HepG2 (cell line): ENCODE measurements around the gene MCOLN1. TPM values are rescaled to one million over a fixed set of nuclear protein-coding genes. Genes with fewer than 3 reads are reported as not detected.
A peak's percentile ranks its signal among the peaks of the same experiment; 100 is the strongest.

ENCODE experiments used
- AHR ChIP-seq: IDR thresholded peaks from 2 replicates; pipeline ENCODE4 v1.6.1; 2018; ENCODE audit warnings: missing genetic modification reagents, missing compliant biosample characterization
- BORCS8-MEF2B ChIP-seq: sonication (generic); formaldehyde crosslinking; IDR thresholded peaks from 2 replicates; pipeline ENCODE4 v1.8.0; 2022; ENCODE audit warnings: mild to moderate bottlenecking, missing genetic modification reagents
- CCAR2 ChIP-seq: fragments of 200-400 bp; formaldehyde crosslinking; optimal IDR thresholded peaks from 2 replicates; pipeline ENCODE3; 2018; ENCODE audit warnings: low read depth, mild to moderate bottlenecking, low read length, moderate library complexity
- GTF3A ChIP-seq: sonication (generic); formaldehyde crosslinking; conservative IDR thresholded peaks from 2 replicates; pipeline ENCODE4 v1.4.0; 2020; ENCODE audit warnings: mild to moderate bottlenecking, missing genetic modification reagents
- HIC2 ChIP-seq: sonication (generic); formaldehyde crosslinking; IDR thresholded peaks from 2 replicates; pipeline ENCODE4 v1.9.0; 2022; ENCODE audit warnings: low read depth, missing genetic modification reagents
- KDM6A ChIP-seq: IDR thresholded peaks from 2 replicates; pipeline ENCODE4 v1.6.1; 2016; ENCODE audit warnings: low read depth
- MEIS1 ChIP-seq: sonication (generic); formaldehyde crosslinking; IDR thresholded peaks from 2 replicates; pipeline ENCODE4 v1.9.0; 2021; ENCODE audit warnings: mild to moderate bottlenecking, missing genetic modification reagents, moderate library complexity, borderline replicate concordance
- MTA1 ChIP-seq: sonication (generic); formaldehyde crosslinking; IDR thresholded peaks from 2 replicates; pipeline ENCODE4 v1.4.0; 2020; ENCODE audit warnings: missing genetic modification reagents, mild to moderate bottlenecking, borderline replicate concordance
- POLR2A ChIP-seq, 2 experiments: IDR thresholded peaks; 2 replicates each; pipeline ENCODE4 v1.6.1; 2011; ENCODE audit warnings: low read depth in 2 of 2, low read length in 2 of 2, mild to moderate bottlenecking in 1 of 2, moderate library complexity in 1 of 2; ENCODE audit not compliant: insufficient read depth in 1 of 2
- RFX5 ChIP-seq: IDR thresholded peaks from 2 replicates; pipeline ENCODE4 v1.6.1; 2011; ENCODE audit warnings: low read depth, low read length, improper control_type of control experiment
- SMC3 ChIP-seq: IDR thresholded peaks from 2 replicates; pipeline ENCODE4 v1.6.1; 2011; ENCODE audit warnings: low read length, improper control_type of control experiment
- SYNCRIP ChIP-seq: fragments of 200-400 bp; formaldehyde crosslinking; IDR thresholded peaks from 2 replicates; pipeline ENCODE4 v1.6.1; 2018; ENCODE audit warnings: mild to moderate bottlenecking, low read depth, low read length; ENCODE audit not compliant: insufficient read depth
- TBX3 ChIP-seq: fragments of 450-650 bp; IDR thresholded peaks from 2 replicates; pipeline ENCODE4 v1.6.1; 2017; ENCODE audit warnings: antibody characterized with exemption, mild to moderate bottlenecking, inconsistent platforms, borderline replicate concordance
- XBP1 ChIP-seq: sonication (generic); formaldehyde crosslinking; IDR thresholded peaks from 2 replicates; pipeline ENCODE4 v1.5.0; 2020; ENCODE audit warnings: missing genetic modification reagents
- ZNF431 ChIP-seq: sonication (generic); formaldehyde crosslinking; IDR thresholded peaks from 2 replicates; pipeline ENCODE4 v1.9.0; 2022; ENCODE audit warnings: missing genetic modification reagents, low read depth, mild to moderate bottlenecking, borderline replicate concordance
- ZNF550 ChIP-seq: sonication (generic); formaldehyde crosslinking; IDR thresholded peaks from 2 replicates; pipeline ENCODE4 v1.4.0; 2020; ENCODE audit warnings: mild to moderate bottlenecking, missing genetic modification reagents, borderline replicate concordance
- ZNF674 ChIP-seq: sonication (generic); formaldehyde crosslinking; IDR thresholded peaks from 2 replicates; pipeline ENCODE4 v1.5.0; 2020; ENCODE audit warnings: low read depth, mild to moderate bottlenecking, missing genetic modification reagents
- ZNF740 ChIP-seq: sonication (generic); formaldehyde crosslinking; IDR thresholded peaks from 2 replicates; pipeline ENCODE4 v1.4.0; 2020; ENCODE audit warnings: missing genetic modification reagents
- polyA plus RNA-seq, 8 experiments: library from polyadenylated mRNA; depleted of rRNA in 3 of 8; stranded (reverse) in 7 of 8; unstranded in 1 of 8; fragments of >200 nt; fragmentation: Illumina TruSeq in 4 of 8; extraction: Trizol in 4 of 8; gene quantifications; 2 replicates each; pipeline versions ENCODE4 v1.2.1 to v1.2.3, GENCODE V29; 2011 to 2016; ENCODE audit warnings: low read depth in 4 of 8, missing spikeins in 1 of 8, mixed read lengths in 1 of 8; ENCODE audit not compliant: insufficient read depth in 1 of 8
- total RNA-seq, 5 experiments: library from RNA; depleted of rRNA; stranded (reverse); fragments of >200 nt; fragmentation: Illumina TruSeq; extraction: Trizol; gene quantifications; 2 replicates each; pipeline ENCODE4 v1.2.3, GENCODE V29; 2016; ENCODE audit warnings: low read depth in 1 of 5
- TF ChIP-seq, protein P1 (sequence below): sonication (generic); formaldehyde crosslinking; IDR thresholded peaks from 2 replicates; pipeline ENCODE4 v1.9.0; 2021; ENCODE audit warnings: missing genetic modification reagents, borderline replicate concordance
- TF ChIP-seq, protein P2 (sequence below): sonication (generic); formaldehyde crosslinking; conservative IDR thresholded peaks from 2 replicates; pipeline ENCODE4 v1.4.0; 2020; ENCODE audit warnings: missing genetic modification reagents

MCOLN1 gene
- total and polyA plus RNA-seq, 2 of the 13 experiments (the other 11 are each of a cell fraction or from before 2014, with no cell fraction given), result 3.4 to 15.7 TPM

GRCh38 chr19:7562646-7563393 lies 40.4 kb downstream of the MCOLN1 start (continued):
- TF ChIP-seq, protein P1, sequence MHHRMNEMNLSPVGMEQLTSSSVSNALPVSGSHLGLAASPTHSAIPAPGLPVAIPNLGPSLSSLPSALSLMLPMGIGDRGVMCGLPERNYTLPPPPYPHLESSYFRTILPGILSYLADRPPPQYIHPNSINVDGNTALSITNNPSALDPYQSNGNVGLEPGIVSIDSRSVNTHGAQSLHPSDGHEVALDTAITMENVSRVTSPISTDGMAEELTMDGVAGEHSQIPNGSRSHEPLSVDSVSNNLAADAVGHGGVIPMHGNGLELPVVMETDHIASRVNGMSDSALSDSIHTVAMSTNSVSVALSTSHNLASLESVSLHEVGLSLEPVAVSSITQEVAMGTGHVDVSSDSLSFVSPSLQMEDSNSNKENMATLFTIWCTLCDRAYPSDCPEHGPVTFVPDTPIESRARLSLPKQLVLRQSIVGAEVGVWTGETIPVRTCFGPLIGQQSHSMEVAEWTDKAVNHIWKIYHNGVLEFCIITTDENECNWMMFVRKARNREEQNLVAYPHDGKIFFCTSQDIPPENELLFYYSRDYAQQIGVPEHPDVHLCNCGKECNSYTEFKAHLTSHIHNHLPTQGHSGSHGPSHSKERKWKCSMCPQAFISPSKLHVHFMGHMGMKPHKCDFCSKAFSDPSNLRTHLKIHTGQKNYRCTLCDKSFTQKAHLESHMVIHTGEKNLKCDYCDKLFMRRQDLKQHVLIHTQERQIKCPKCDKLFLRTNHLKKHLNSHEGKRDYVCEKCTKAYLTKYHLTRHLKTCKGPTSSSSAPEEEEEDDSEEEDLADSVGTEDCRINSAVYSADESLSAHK, result peak; percentile 97
- TF ChIP-seq ZNF550 (CRISPR knock-in tag) (no peak), SMC3 (no peak), POLR2A (IDR thresholded peaks at IDR 0.05; ENCODE audit: insufficient read depth in 1 of 2, low read depth in 2 of 2, low read length in 2 of 2) (no peak), MTA1 (CRISPR knock-in tag) (no peak), AHR (CRISPR knock-in tag) (peak; percentile 100), MEIS1 (CRISPR knock-in tag) (peak; percentile 73; the same call in 1 of the 2 replicates), ZNF674 (CRISPR knock-in tag) (peak; percentile 70; the same call in 1 of the 2 replicates), XBP1 (CRISPR knock-in tag) (peak; percentile 99), CCAR2 (no peak), BORCS8-MEF2B (CRISPR knock-in tag) (peak; percentile 92), ZNF740 (peak; percentile 90), RFX5 (no peak), ZNF431 (CRISPR knock-in tag) (peak; percentile 96), KDM6A (CRISPR knock-in tag) (peak; percentile 37; the same call in 1 of the 2 replicates), SYNCRIP (no peak), GTF3A (CRISPR knock-in tag) (no peak), HIC2 (0 out of 2 replicates have a peak, but pooled peaks have one; percentile 38), TBX3 (no peak)
- TF ChIP-seq, protein P2, sequence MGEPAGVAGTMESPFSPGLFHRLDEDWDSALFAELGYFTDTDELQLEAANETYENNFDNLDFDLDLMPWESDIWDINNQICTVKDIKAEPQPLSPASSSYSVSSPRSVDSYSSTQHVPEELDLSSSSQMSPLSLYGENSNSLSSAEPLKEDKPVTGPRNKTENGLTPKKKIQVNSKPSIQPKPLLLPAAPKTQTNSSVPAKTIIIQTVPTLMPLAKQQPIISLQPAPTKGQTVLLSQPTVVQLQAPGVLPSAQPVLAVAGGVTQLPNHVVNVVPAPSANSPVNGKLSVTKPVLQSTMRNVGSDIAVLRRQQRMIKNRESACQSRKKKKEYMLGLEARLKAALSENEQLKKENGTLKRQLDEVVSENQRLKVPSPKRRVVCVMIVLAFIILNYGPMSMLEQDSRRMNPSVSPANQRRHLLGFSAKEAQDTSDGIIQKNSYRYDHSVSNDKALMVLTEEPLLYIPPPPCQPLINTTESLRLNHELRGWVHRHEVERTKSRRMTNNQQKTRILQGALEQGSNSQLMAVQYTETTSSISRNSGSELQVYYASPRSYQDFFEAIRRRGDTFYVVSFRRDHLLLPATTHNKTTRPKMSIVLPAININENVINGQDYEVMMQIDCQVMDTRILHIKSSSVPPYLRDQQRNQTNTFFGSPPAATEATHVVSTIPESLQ (CRISPR knock-in tag), result peak; percentile 99
